ENCODE results near the gene ENTPD3.
A peak's percentile ranks its signal among the peaks of the same experiment; 100 is the strongest.

The ENTPD3 gene

GRCh38 chr3:40387001-40387894 lies at the start of gene ENTPD3:
ENTPD3 (plus strand) TSS chr3:40387184; CDS start chr3:40388058, 874 bp downstream.
- DNase-seq, result peak; percentile 16

- DNase-seq, result no peak
These were observed 47.1 kb upstream of the ENTPD3 start for GRCh38 chr3:40339871-40340270.

GRCh38 chr3:40340541-40341170 lies 46.3 kb upstream of the ENTPD3 start:
- no peak for DNase-seq

- no peak for DNase-seq
These were observed 45.3 kb upstream of the ENTPD3 start for GRCh38 chr3:40341671-40342070.

- DNase-seq, result no peak
These were observed 36.5 kb upstream of the ENTPD3 start for GRCh38 chr3:40350529-40350928.

- DNase-seq, result no peak
These were observed 31.6 kb upstream of the ENTPD3 start for GRCh38 chr3:40355410-40355809.

- no peak for DNase-seq
These were observed 28.5 kb upstream of the ENTPD3 start for GRCh38 chr3:40358454-40358853.

- no peak for DNase-seq
These were observed 23.3 kb upstream of the ENTPD3 start for GRCh38 chr3:40363674-40364073.

- DNase-seq, result no peak
These were observed 20.5 kb upstream of the ENTPD3 start for GRCh38 chr3:40366203-40367162.

- no peak for DNase-seq
These were observed 17.3 kb upstream of the ENTPD3 start for GRCh38 chr3:40369716-40370115.

GRCh38 chr3:40377822-40378221 lies 9.2 kb upstream of the ENTPD3 start:
- DNase-seq, result no peak

GRCh38 chr3:40379674-40380306 lies 7.2 kb upstream of the ENTPD3 start:
- no peak for DNase-seq

- DNase-seq, result no peak
These were observed 4.9 kb upstream of the ENTPD3 start for GRCh38 chr3:40381904-40382616.

- no peak for DNase-seq
These were observed 4.4 kb upstream of the ENTPD3 start for GRCh38 chr3:40382617-40382979.

GRCh38 chr3:40386213-40386612 lies 771 bp upstream of the ENTPD3 start:
- no peak for DNase-seq

GRCh38 chr3:40387895-40388254 lies 891 bp downstream of the ENTPD3 start:
- no peak for DNase-seq

- DNase-seq, result no peak
These were observed 9.4 kb downstream of the ENTPD3 start for GRCh38 chr3:40396406-40396805.

GRCh38 chr3:40397129-40397528 lies 10.1 kb downstream of the ENTPD3 start:
- DNase-seq, result no peak

- DNase-seq, result no peak
These were observed 10.9 kb downstream of the ENTPD3 start for GRCh38 chr3:40397912-40398311.

GRCh38 chr3:40398346-40398745 lies 11.4 kb downstream of the ENTPD3 start:
- DNase-seq, result no peak

- no peak for DNase-seq
These were observed 17.7 kb downstream of the ENTPD3 start for GRCh38 chr3:40404591-40405198.

- no peak for DNase-seq
These were observed 20.0 kb downstream of the ENTPD3 start for GRCh38 chr3:40407007-40407406.

All from NCI-H748 treated with DMSO at 0.1 percent for 48 hours (cell line).